Neural crest cell (in vitro differentiated cells): Measurements from ENCODE around the gene CHDH. TPM values are rescaled to one million over a fixed set of nuclear protein-coding genes. Genes with fewer than 3 reads are reported as not detected.
A peak's percentile ranks its signal among the peaks of the same experiment; 100 is the strongest.

ENCODE experiments used
- DNase-seq: peaks from one replicate; pipeline ENCODE4 v3.0.0; 2021; ENCODE audit warnings: low read depth, mixed read lengths, low spot score
- H3K27ac Mint-ChIP-seq: one replicate; pipeline ENCODE4 v1.8.0; 2021; ENCODE audit warnings: mild to moderate bottlenecking, mixed read lengths; ENCODE audit not compliant: unreplicated experiment
- H3K27me3 Mint-ChIP-seq: 2 replicates; pipeline ENCODE4 v1.8.0; 2021; ENCODE audit warnings: low read depth, mild to moderate bottlenecking, mixed read lengths
- H3K36me3 Mint-ChIP-seq: 2 replicates; pipeline ENCODE4 v1.8.0; 2021; ENCODE audit warnings: low read depth, mild to moderate bottlenecking, mixed read lengths
- H3K4me1 Mint-ChIP-seq: 2 replicates; pipeline ENCODE4 v1.8.0; 2021; ENCODE audit warnings: mixed read lengths
- H3K4me3 Mint-ChIP-seq: one replicate; pipeline ENCODE4 v1.8.0; 2021; ENCODE audit warnings: mild to moderate bottlenecking, mixed read lengths
- H3K9me3 Mint-ChIP-seq: 2 replicates; pipeline ENCODE4 v1.8.0; 2021; ENCODE audit warnings: mixed read lengths
- CTCF ChIP-seq: fragments of 200-600 bp; sonication (generic); conservative IDR thresholded peaks from 2 replicates; pipeline ENCODE4 v1.5.0; 2021; ENCODE audit warnings: antibody characterized with exemption, mild to moderate bottlenecking
- total RNA-seq: library from RNA; stranded (reverse); gene quantifications from 2 replicates; pipeline ENCODE4 v1.2.1, GENCODE V29; 2021

Gene CHDH
- total RNA-seq, 1 donor from 2014 or later = 3.0 TPM

DNA sequence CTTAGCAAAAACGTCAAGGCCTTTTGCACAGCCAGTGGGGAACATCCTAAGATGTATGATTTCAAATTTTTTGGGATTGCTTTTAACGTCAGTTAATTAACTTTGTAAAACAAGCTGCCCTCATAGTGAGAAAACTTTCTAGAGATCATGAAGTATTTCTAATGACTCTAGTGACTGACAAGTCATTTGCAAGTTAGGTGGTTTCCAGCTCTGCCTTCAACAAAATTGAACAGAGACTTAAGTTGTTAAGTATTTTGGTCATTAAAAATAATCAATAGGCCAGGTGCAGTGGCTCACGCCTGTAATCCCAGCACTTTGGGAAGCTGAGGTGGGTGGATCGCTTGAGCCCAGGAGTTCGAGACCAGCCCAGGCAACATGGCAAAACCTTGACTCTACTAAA, 71.2 kb downstream of the CHDH start:
- Mint-ChIP-seq H3K27ac (no peak overlapping the region), H3K4me1 (no peaks in the 10 kb centered on the region), H3K9me3 (no peaks in the 10 kb centered on the region), H3K36me3 (no peaks in the 10 kb centered on the region), H3K27me3 (peaks cover under 1% of the 10 kb centered on the region), H3K4me3 (no peak overlapping the region)
- TF ChIP-seq CTCF = no peak
- DNase-seq = no peak

- Mint-ChIP-seq H3K4me3 (no peak overlapping the region), H3K27me3 (peaks cover 3% of the 10 kb centered on the region), H3K4me1 (no peaks in the 10 kb centered on the region), H3K27ac (no peak overlapping the region), H3K36me3 (no peaks in the 10 kb centered on the region), H3K9me3 (no peaks in the 10 kb centered on the region)
- TF ChIP-seq CTCF = no peak
- DNase-seq = no peak
These were observed 71.8 kb downstream of the CHDH start for GRCh38 chr3:53774414-53774813.

DNA sequence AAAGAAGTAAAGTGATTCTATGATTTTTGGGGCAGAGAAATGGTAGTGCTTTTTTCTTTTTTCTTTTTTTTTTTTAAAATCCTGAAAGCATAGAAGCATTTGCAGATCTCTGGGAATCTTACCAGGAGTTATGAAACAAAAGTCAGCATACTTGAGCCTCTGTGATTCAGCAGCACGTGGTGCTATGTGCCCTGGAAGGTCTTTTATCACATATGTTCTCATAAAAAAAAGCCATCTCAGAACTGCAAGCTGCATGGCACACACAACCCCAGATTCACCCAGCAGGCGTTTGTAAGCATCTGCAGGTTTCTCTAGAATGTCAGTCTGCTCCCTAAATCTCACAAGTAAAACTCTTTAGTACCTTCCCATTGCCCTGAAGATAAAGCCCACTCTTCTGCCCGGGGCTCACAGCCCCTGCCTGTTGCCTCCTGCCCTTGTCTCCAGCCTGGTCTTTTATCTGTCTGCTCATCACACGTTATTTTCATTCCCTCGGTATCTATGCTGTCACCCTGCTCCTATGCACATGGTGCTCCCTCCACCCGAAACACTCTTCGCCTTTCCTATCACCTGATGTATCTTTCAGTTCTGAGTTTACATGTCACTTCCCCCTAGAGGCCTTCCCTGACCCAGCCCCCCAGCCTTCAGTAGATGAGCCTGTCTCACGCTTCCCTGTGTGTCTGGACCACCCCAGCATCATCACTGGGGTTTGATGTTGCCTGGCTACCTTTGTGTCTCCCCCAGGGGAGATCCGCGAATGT, 72.4 kb downstream of the CHDH start:
- DNase-seq = no peak
- Mint-ChIP-seq H3K9me3 (no peaks in the 10 kb centered on the region), H3K4me3 (no peak overlapping the region), H3K4me1 (no peaks in the 10 kb centered on the region), H3K27me3 (peaks cover 3% of the 10 kb centered on the region), H3K27ac (no peak overlapping the region), H3K36me3 (no peaks in the 10 kb centered on the region)
- no peak for TF ChIP-seq CTCF

DNA sequence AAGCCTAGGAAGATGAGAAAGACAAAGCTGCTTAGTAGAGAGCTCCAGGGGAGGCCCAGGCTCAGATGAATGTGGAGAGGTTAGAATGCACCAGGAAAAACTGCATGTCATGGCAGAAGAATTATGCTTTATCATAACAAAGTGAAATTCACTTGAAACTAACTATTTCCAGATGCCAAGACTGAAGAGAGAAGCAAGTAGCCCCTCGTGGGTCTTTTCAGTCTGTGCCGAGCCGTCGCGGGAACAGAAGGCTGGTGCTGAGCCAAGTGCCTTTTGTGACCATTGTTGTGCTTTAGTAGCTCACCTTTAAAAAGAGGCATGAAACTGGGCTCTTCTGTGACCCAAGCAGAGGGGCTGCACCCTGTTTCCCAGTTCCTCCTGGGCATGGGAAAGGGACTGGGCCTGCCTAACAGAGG, 73.2 kb downstream of the CHDH start:
- no peak for TF ChIP-seq CTCF
- Mint-ChIP-seq H3K4me3 (no peak overlapping the region), H3K9me3 (no peaks in the 10 kb centered on the region), H3K36me3 (no peaks in the 10 kb centered on the region), H3K27ac (peak overlapping the region; percentile 73), H3K27me3 (peaks cover 3% of the 10 kb centered on the region), H3K4me1 (no peaks in the 10 kb centered on the region)
- DNase-seq = no peak

DNA sequence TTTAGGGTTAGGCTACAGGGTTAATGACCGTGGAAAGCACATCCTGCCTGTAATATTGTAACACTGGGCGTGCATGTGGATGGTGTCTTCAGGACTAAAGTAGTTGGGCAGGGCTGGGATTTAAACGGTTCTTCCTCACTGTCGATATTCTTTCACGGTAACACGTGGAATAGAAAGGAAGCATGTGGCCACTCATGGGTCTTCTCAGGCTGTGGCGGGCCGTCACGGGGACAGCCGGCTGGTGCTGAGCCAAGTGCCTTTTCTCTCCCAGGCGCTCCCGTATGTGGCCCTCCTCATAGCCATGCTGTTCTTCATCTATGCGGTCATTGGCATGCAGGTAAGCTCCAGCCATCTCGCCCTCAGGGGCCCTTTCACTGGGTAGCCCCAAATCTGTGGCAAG, 73.7 kb downstream of the CHDH start:
- no peak overlapping the region for H3K4me3 Mint-ChIP-seq
- no peak for DNase-seq

More for the DNA sequence above, 73.7 kb downstream of the CHDH start:
- Mint-ChIP-seq H3K27ac (no peak overlapping the region), H3K27me3 (peaks cover 3% of the 10 kb centered on the region), H3K4me1 (no peaks in the 10 kb centered on the region), H3K36me3 (no peaks in the 10 kb centered on the region), H3K9me3 (no peaks in the 10 kb centered on the region)
- no peak for TF ChIP-seq CTCF
